H1 (cell line): ENCODE results near the gene KRTAP5-6. TPM values are rescaled to one million over a fixed set of nuclear protein-coding genes. Genes with fewer than 3 reads are reported as not detected.

Source experiments
- CTCF ChIA-PET: fragments of 300-600 bp; sonication (Branson Sonifier 250); formaldehyde crosslinking; loops from one replicate; lab custom pipeline; 2021; ENCODE audit not compliant: partially characterized antibody; lab: Charles Lee
- POLR2A ChIA-PET: fragments of 300-600 bp; sonication (Branson Sonifier 250); formaldehyde crosslinking; loops from one replicate; lab custom pipeline; 2021; ENCODE audit warnings: inconsistent platforms; ENCODE audit not compliant: partially characterized antibody; lab: Charles Lee
- DNase-seq, 2 experiments: peaks; one replicate each; pipeline versions ENCODE4 v3.0.0 to v3.0.0-alpha.2; 2010 to 2022; ENCODE audit warnings: low spot score in 2 of 2, low read depth in 1 of 2, mixed read lengths in 1 of 2
- FAIRE-seq: peaks from 2 replicates; lab custom pipeline; 2011; peaks lifted over from hg19 to GRCh38; lab: Jason Lieb, UNC
- H2AFZ ChIP-seq: 2 replicates; pipeline ENCODE4 v1.8.1; 2012; ENCODE audit warnings: low read length, inconsistent platforms
- H2AK5ac ChIP-seq: 2 replicates; pipeline ENCODE4 v1.6.1; 2013; ENCODE audit warnings: low read depth, low read length
- H2BK120ac ChIP-seq: replicated peaks from 2 replicates; pipeline ENCODE3; 2013; ENCODE audit warnings: low read depth, low read length, inconsistent platforms
- H2BK12ac ChIP-seq: 2 replicates; pipeline ENCODE4 v1.6.1; 2013; ENCODE audit warnings: low read depth, low read length
- H2BK15ac ChIP-seq: 2 replicates; pipeline ENCODE4 v1.6.1; 2013; ENCODE audit warnings: low read length
- H2BK20ac ChIP-seq: 2 replicates; pipeline ENCODE4 v1.6.1; 2013; ENCODE audit warnings: low read length
- H2BK5ac ChIP-seq: 2 replicates; pipeline ENCODE4 v1.6.1; 2013; ENCODE audit warnings: low read depth, low read length
- H3K14ac ChIP-seq: 2 replicates; pipeline ENCODE4 v1.6.1; 2013; ENCODE audit warnings: inconsistent platforms; ENCODE audit not compliant: insufficient read length
- H3K18ac ChIP-seq: 2 replicates; pipeline ENCODE4 v1.6.1; 2013; ENCODE audit warnings: low read length; ENCODE audit errors: extremely low read depth
- H3K23ac ChIP-seq: 2 replicates; pipeline ENCODE4 v1.6.1; 2013; ENCODE audit warnings: inconsistent platforms; ENCODE audit not compliant: insufficient read length
- H3K23me2 ChIP-seq: 2 replicates; pipeline ENCODE4 v1.6.1; 2013; ENCODE audit warnings: low read depth, low read length
- H3K27ac ChIP-seq: 2 replicates; pipeline ENCODE4 v1.6.1; 2011; ENCODE audit warnings: low read depth, low read length, inconsistent platforms
- H3K27me3 ChIP-seq, 4 experiments: replicated peaks in 1 of 4; 1 replicate in 1 of 4; 2 replicates in 3 of 4; pipeline versions ENCODE4 v1.6.1 to v1.8.1; 2011 to 2013; ENCODE audit warnings: low read length in 3 of 4, mild to moderate bottlenecking in 3 of 4, inconsistent platforms in 2 of 4, mixed read lengths in 2 of 4, moderate library complexity in 1 of 4; ENCODE audit not compliant: control insufficient read depth in 3 of 4, insufficient read depth in 3 of 4; ENCODE audit errors: extremely low read depth in 1 of 4
- H3K36me3 ChIP-seq, 4 experiments: 2 replicates each; pipeline versions ENCODE4 v1.6.1 to v1.8.1; 2011 to 2013; ENCODE audit warnings: mild to moderate bottlenecking in 4 of 4, low read length in 3 of 4, moderate library complexity in 2 of 4, control low read depth in 1 of 4, inconsistent platforms in 1 of 4; ENCODE audit not compliant: insufficient read depth in 4 of 4, control insufficient read depth in 2 of 4
- H3K4ac ChIP-seq: replicated peaks from 2 replicates; pipeline ENCODE3; 2013; ENCODE audit warnings: low read length, low read depth, mixed read lengths, inconsistent platforms; ENCODE audit not compliant: insufficient read length
- H3K4me1 ChIP-seq, 4 experiments: replicated peaks in 1 of 4; 1 replicate in 1 of 4; 2 replicates in 3 of 4; pipeline versions ENCODE4 v1.6.1 to v1.8.1; 2011 to 2013; ENCODE audit warnings: low read length in 3 of 4, inconsistent platforms in 2 of 4, mixed read lengths in 1 of 4; ENCODE audit not compliant: insufficient read depth in 4 of 4, control insufficient read depth in 3 of 4
- H3K4me2 ChIP-seq, 2 experiments: 2 replicates each; pipeline versions ENCODE4 v1.6.1 to v1.8.1; 2011 to 2013; ENCODE audit warnings: low read depth in 2 of 2, low read length in 2 of 2, control low read depth in 1 of 2, inconsistent platforms in 1 of 2, mild to moderate bottlenecking in 1 of 2; ENCODE audit not compliant: insufficient read depth in 1 of 2
- H3K4me3 ChIP-seq, 4 experiments: fragments of 200-600, 300-600 bp in 1 of 4; sonication (generic), shearing (Covaris generic), sonication (Bioruptor Twin) in 1 of 4; 2 replicates each; pipeline versions ENCODE4 v1.5.1 to v1.8.1; 2011 to 2016; ENCODE audit warnings: low read length in 4 of 4, low read depth in 3 of 4, control low read depth in 2 of 4, inconsistent platforms in 2 of 4, mild to moderate bottlenecking in 2 of 4, mixed read lengths in 1 of 4, moderate library complexity in 1 of 4; ENCODE audit not compliant: insufficient read depth in 2 of 4; ENCODE audit errors: extremely low read depth in 1 of 4
- H3K56ac ChIP-seq: replicated peaks from 2 replicates; pipeline ENCODE3; 2013; ENCODE audit warnings: low read depth, mild to moderate bottlenecking, mixed read lengths, low read length, inconsistent platforms; ENCODE audit not compliant: insufficient read length
- H3K79me1 ChIP-seq: 2 replicates; pipeline ENCODE4 v1.6.1; 2013; ENCODE audit warnings: low read depth, low read length, control low read depth
- H3K79me2 ChIP-seq, 2 experiments: 2 replicates each; pipeline versions ENCODE4 v1.6.1 to v1.8.1; 2012 to 2013; ENCODE audit warnings: low read length in 2 of 2, mild to moderate bottlenecking in 2 of 2, inconsistent platforms in 1 of 2; ENCODE audit not compliant: insufficient read depth in 2 of 2, control insufficient read depth in 1 of 2
- H3K9ac ChIP-seq, 4 experiments: replicated peaks in 1 of 4; 1 replicate in 1 of 4; 2 replicates in 3 of 4; pipeline versions ENCODE4 v1.6.1 to v1.8.1; 2011 to 2013; ENCODE audit warnings: low read depth in 3 of 4, low read length in 3 of 4, control low read depth in 2 of 4, mild to moderate bottlenecking in 2 of 4, moderate library complexity in 2 of 4, inconsistent platforms in 1 of 4; ENCODE audit errors: extremely low read depth in 1 of 4
- H3K9me3 ChIP-seq, 2 experiments: 2 replicates each; pipeline versions ENCODE4 v1.6.1 to v1.8.1; 2012 to 2013; ENCODE audit warnings: mild to moderate bottlenecking in 2 of 2, moderate library complexity in 2 of 2, control low read depth in 1 of 2, inconsistent platforms in 1 of 2, low read depth in 1 of 2, low read length in 1 of 2, mixed read lengths in 1 of 2; ENCODE audit not compliant: insufficient read depth in 2 of 2
- H4K20me1 ChIP-seq, 2 experiments: replicated peaks in 1 of 2; 2 replicates each; pipeline versions ENCODE3 to v1.8.1; 2011 to 2013; ENCODE audit warnings: inconsistent platforms in 2 of 2, low read length in 2 of 2, mild to moderate bottlenecking in 1 of 2; ENCODE audit not compliant: insufficient read depth in 2 of 2, control insufficient read depth in 1 of 2
- H4K5ac ChIP-seq: 2 replicates; pipeline ENCODE4 v1.6.1; 2013; ENCODE audit warnings: low read length, low read depth, mixed read lengths, inconsistent platforms; ENCODE audit not compliant: insufficient read length
- H4K8ac ChIP-seq: 2 replicates; pipeline ENCODE4 v1.8.0; 2013; ENCODE audit warnings: mild to moderate bottlenecking, moderate library complexity, low read length, inconsistent platforms; ENCODE audit not compliant: insufficient read depth; ENCODE audit errors: extremely low read depth
- H4K91ac ChIP-seq: replicated peaks from 2 replicates; pipeline ENCODE3; 2013; ENCODE audit warnings: low read length, mixed read lengths, inconsistent platforms; ENCODE audit not compliant: insufficient read length
- CBX8 ChIP-seq: fragments of 300-800, 300-1000 bp; sonication (generic); IDR thresholded peaks from 2 replicates; pipeline ENCODE4 v1.7.1; 2016; ENCODE audit warnings: low read depth, low read length, borderline replicate concordance
- CREB1 ChIP-seq: IDR thresholded peaks from 2 replicates; pipeline ENCODE4 v1.6.1; 2012; ENCODE audit warnings: inconsistent platforms
- GABPA ChIP-seq: IDR thresholded peaks from 2 replicates; pipeline ENCODE4 v1.6.1; 2011; ENCODE audit warnings: mild to moderate bottlenecking, low read length, moderate library complexity, borderline replicate concordance; ENCODE audit not compliant: insufficient read depth
- HDAC6 ChIP-seq: IDR thresholded peaks from one replicate; pipeline ENCODE4 v1.7.1; 2012; ENCODE audit warnings: low read depth, mild to moderate bottlenecking, inconsistent platforms, low read length, moderate library complexity
- MAFK ChIP-seq: IDR thresholded peaks from 2 replicates; pipeline ENCODE4 v1.6.1; 2012; ENCODE audit warnings: low read depth, mild to moderate bottlenecking, improper control_type of control experiment, low read length
- NANOG ChIP-seq: IDR thresholded peaks from 2 replicates; pipeline ENCODE4 v1.6.1; 2011; ENCODE audit warnings: low read length, low read depth, mild to moderate bottlenecking, inconsistent platforms; ENCODE audit not compliant: insufficient read depth, poor library complexity, severe bottlenecking
- SIN3A ChIP-seq, 2 experiments: IDR thresholded peaks in 1 of 2; conservative IDR thresholded peaks in 1 of 2; 2 replicates each; pipeline ENCODE4 v1.6.1; 2011 to 2012; ENCODE audit warnings: low read length in 2 of 2, improper control_type of control experiment in 1 of 2, low read depth in 1 of 2, mild to moderate bottlenecking in 1 of 2
- SIRT6 ChIP-seq: IDR thresholded peaks from one replicate; pipeline ENCODE4 v1.7.1; 2012; ENCODE audit warnings: low read length, inconsistent platforms
- WGBS, 2 experiments: shearing (Covaris generic) in 1 of 2; methylation state at CpG; one replicate each; pipeline versions ENCODE4 v1.1.6 to v1.1.7; 2013 to 2015; ENCODE audit warnings: low lambda C conversion rate in 2 of 2, mixed read lengths in 2 of 2, inconsistent platforms in 1 of 2, low coverage in 1 of 2, missing lambda C conversion rate in 1 of 2; ENCODE audit not compliant: insufficient replicate concordance in 2 of 2, insufficient coverage in 1 of 2, insufficient read length in 1 of 2; ENCODE audit errors: extremely low coverage in 1 of 2, missing lambda C conversion rate in 1 of 2; 5-methylcytosine and 5-hydroxymethylcytosine counted together
- polyA plus RNA-seq, 7 experiments: library from polyadenylated mRNA; depleted of rRNA in 3 of 7; stranded (reverse) in 5 of 7; unstranded in 2 of 7; fragments of >200 nt in 5 of 7; fragments of 200-250 nt in 2 of 7; gene quantifications; 1 replicate in 5 of 7; 2 replicates in 1 of 7; 4 replicates in 1 of 7; pipeline versions ENCODE4 v1.2.1 to v1.2.3, GENCODE V29; 2011 to 2013; ENCODE audit warnings: missing spikeins in 2 of 7, mixed read lengths in 2 of 7
- total RNA-seq: library from RNA; stranded (reverse); fragmentation: NEBNext Ultra II Directional; extraction: Animal tissue kit (Norgen Biotek cat#: 25700); gene quantifications from 2 replicates; pipeline ENCODE4 v1.2.1, GENCODE V29; 2021

KRTAP5-6 gene
- total and polyA plus RNA-seq, 2 of the 8 experiments (the other 6 are each of a cell fraction or from before 2014, with no cell fraction given): not detected

DNA sequence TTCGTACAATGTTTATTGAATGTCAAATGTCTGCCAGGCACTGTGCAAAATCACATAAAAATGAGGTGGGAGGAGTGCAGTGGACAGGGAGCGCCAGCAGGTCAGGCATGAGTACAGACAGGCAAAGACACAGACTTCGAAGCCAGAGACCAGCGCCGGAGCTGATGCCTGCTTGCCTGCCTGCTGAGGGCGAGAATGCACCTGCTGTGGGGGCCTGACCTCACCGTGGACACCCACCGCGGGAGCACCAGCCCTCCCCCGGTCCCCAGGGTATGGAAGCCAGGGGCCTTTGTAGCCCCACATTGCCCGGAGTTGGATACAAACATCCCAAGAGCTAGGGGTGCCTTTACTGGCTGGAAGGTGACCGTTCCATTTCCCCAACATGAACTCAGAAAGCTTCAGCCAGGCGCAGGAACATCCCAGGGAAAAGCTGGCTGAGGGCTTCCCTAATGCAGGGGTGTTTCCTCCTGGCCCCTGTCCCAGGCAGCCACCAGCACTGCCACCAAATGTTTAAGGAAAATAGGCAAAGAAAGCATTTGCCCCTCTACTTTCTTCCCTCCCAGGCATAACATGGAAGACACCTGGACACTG lies 35.5 kb downstream of the KRTAP5-6 start:
- Histone ChIP-seq H3K79me1 (no peaks in the 10 kb centered on the region), H3K18ac (no peak overlapping the region), H2BK20ac (no peak overlapping the region), H3K23me2 (peaks cover 16% of the 10 kb centered on the region), H3K27ac (no peak overlapping the region), H4K91ac (no peak overlapping the region), H2BK12ac (no peak overlapping the region), H4K20me1 (peaks cover 2 to 10% of the 10 kb centered on the region in 2 experiments), H3K56ac (no peak overlapping the region), H2BK5ac (no peak overlapping the region), H3K4me1 (no peaks in the 10 kb centered on the region; a peak in 1 of 7 replicates), H2BK15ac (no peak overlapping the region), H3K36me3 (peaks cover 0 to 4% (median 0%) of the 10 kb centered on the region in 4 experiments; a peak in 1 of 8 replicates), H4K5ac (no peak overlapping the region), H2AK5ac (no peak overlapping the region), H3K9ac (no peak overlapping the region), H3K4me3 (no peak overlapping the region), H3K27me3 (peaks cover 0 to 5% (median 1%) of the 10 kb centered on the region in 4 experiments; a peak in 4 of 7 replicates), H3K9me3 (peaks cover 0 to 4% of the 10 kb centered on the region in 2 experiments; a peak in 2 of 4 replicates), H3K14ac (no peak overlapping the region), H2AFZ (no peak overlapping the region), H3K4me2 (no peak overlapping the region), H3K79me2 (peaks cover 0 to 7% of the 10 kb centered on the region in 2 experiments; a peak in 1 of 4 replicates), H3K4ac (no peak overlapping the region), H2BK120ac (no peak overlapping the region), H3K23ac (no peak overlapping the region), H4K8ac (no peak overlapping the region)
- POLR2A ChIA-PET: no interaction called here
- CTCF ChIA-PET: interaction anchor here (1.3 to 2.6 kb wide), 6 partner anchors 25 to 418 kb away, joined by 3 to 13 read pairs (median 6); no protein-coding TSS in a partner anchor
- DNase-seq: no peak
- FAIRE-seq: no peak
- TF ChIP-seq SIN3A (conservative IDR thresholded peaks at IDR 0.05 in 1 of 2, IDR thresholded peaks at IDR 0.05 in 1 of 2; ENCODE audit: low read depth in 1 of 2, low read length in 2 of 2) (no peak), MAFK (no peak), GABPA (no peak), CBX8 (no peak), CREB1 (no peak), SIRT6 (no peak), NANOG (no peak), HDAC6 (no peak)
- 80% methylated on average over 13 of the region's 13 CpGs; no CpG with 5 or more reads in 1 of the 2 experiments for WGBS, 2 experiments
